Sigmoid colon (tissue), 7 donors: ENCODE results near the gene IQGAP2. TPM values are rescaled to one million over a fixed set of nuclear protein-coding genes. Genes with fewer than 3 reads are reported as not detected.

Source experiments
- DNase-seq: peaks from one replicate; pipeline ENCODE4 v3.0.0-alpha.2; 2019
- H3K27ac ChIP-seq, 4 donors: fragments of 200-600 bp; sonication (generic); one replicate each; pipeline ENCODE4 v1.5.1; 2016 to 2019; ENCODE audit warnings: mild to moderate bottlenecking in 1 of 4
- H3K27me3 ChIP-seq, 3 donors: fragments of 200-600 bp; sonication (generic); one replicate each; pipeline ENCODE4 v1.5.1; 2019; ENCODE audit warnings: mild to moderate bottlenecking in 1 of 3
- H3K36me3 ChIP-seq, 4 donors: fragments of 200-600 bp; sonication (generic); one replicate each; pipeline ENCODE4 v1.5.1; 2016 to 2019
- H3K4me1 ChIP-seq, 4 donors: fragments of 200-600 bp; sonication (generic); one replicate each; pipeline ENCODE4 v1.5.1; 2017 to 2019
- H3K4me3 ChIP-seq, 4 donors: fragments of 200-600 bp; sonication (generic); one replicate each; pipeline ENCODE4 v1.5.1; 2017 to 2019; ENCODE audit warnings: mild to moderate bottlenecking in 2 of 4, moderate library complexity in 1 of 4
- H3K9me3 ChIP-seq, 4 donors: fragments of 200-600 bp in 3 of 4; sonication (generic) in 3 of 4; one replicate each; pipeline versions ENCODE4 v1.5.1 to v1.6.1; 2013 to 2019
- CTCF ChIP-seq, 4 experiments: fragments of 450-650 bp in 3 of 4; fragments of 200-600 bp in 1 of 4; IDR thresholded peaks; one replicate each; pipeline ENCODE4 v1.5.1; 2016 to 2019; ENCODE audit warnings: antibody characterized with exemption in 4 of 4, mild to moderate bottlenecking in 3 of 4, moderate library complexity in 2 of 4
- EP300 ChIP-seq, 4 donors: sonication (generic); formaldehyde crosslinking; IDR thresholded peaks; one replicate each; pipeline ENCODE4 v1.6.1; 2017; ENCODE audit warnings: antibody characterized with exemption in 4 of 4
- POLR2A ChIP-seq, 2 donors: fragments of 450-650 bp; IDR thresholded peaks; one replicate each; pipeline ENCODE4 v1.6.1; 2016; ENCODE audit warnings: antibody characterized with exemption in 2 of 2, mild to moderate bottlenecking in 2 of 2, moderate library complexity in 2 of 2
- POLR2AphosphoS5 ChIP-seq, 4 donors: sonication (generic); formaldehyde crosslinking; IDR thresholded peaks; one replicate each; pipeline ENCODE4 v1.6.1; 2017; ENCODE audit warnings: antibody characterized with exemption in 4 of 4
- WGBS, 2 donors: extraction: QIAGEN DNeasy Blood & Tissue Kit; methylation state at CpG; one replicate each; pipeline ENCODE4 v1.1.7; 2013; 5-methylcytosine and 5-hydroxymethylcytosine counted together
- intact Hi-C: fragments of 100-400 bp; cut with DNase I; formaldehyde crosslinking; loops from one replicate; pipeline ENCODE4 v1.15.1; 2023
- polyA plus RNA-seq, 3 donors: library from polyadenylated mRNA; stranded (reverse); fragments of 200-250 nt; gene quantifications; one replicate each; pipeline ENCODE4 v1.2.3, GENCODE V29; 2013
- total RNA-seq, 4 donors: library from RNA; depleted of rRNA; stranded (reverse); fragments of >200 nt; gene quantifications; one replicate each; pipeline ENCODE4 v1.1.0, GENCODE V29; 2016
- donor health status: healthy with polysubstance abuse.
- donor health status: Bipolar disorder and iron deficiency.
- donor health status: healthy.

Gene IQGAP2
- total and polyA plus RNA-seq, 7 donors: 15.0 to 85.3 (median 24.6) TPM

DNA sequence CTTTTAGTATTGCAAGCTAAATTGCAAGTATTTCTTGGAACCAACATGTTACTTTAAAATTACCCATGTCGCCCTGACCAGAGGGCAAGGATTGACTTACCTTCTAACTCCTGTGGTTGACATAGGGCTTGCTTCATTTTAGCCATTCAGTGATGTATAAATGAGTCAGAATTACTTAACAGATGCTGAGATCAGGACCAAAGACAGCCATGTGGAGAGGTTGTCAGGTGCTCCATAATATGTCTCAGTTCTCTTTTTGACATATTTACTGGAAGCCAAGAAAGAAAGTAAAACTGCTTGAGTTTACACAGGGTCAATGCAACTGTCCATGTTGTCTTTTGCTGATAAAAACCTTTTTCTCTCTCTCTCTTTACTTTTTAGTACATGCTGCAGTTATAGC lies 186.9 kb downstream of the IQGAP2 start:
- H3K27me3 ChIP-seq: no peaks in the 10 kb centered on the region
- no peaks in the 10 kb centered on the region for H3K36me3 ChIP-seq
- intact Hi-C loops: no loop called here
- TF ChIP-seq POLR2A (IDR thresholded peaks at IDR 0.05): no peak
- TF ChIP-seq POLR2AphosphoS5 (IDR thresholded peaks at IDR 0.05): no peak
- no peak for TF ChIP-seq CTCF (IDR thresholded peaks at IDR 0.05)
- TF ChIP-seq EP300 (IDR thresholded peaks at IDR 0.05): no peak
- H3K27ac ChIP-seq: no peak overlapping the region
- WGBS, 2 donors: 94 to 97% methylated on average over 1 of the region's 1 CpG
- H3K4me1 ChIP-seq: no peaks in the 10 kb centered on the region
- no peaks in the 10 kb centered on the region for H3K9me3 ChIP-seq
- H3K4me3 ChIP-seq: no peak overlapping the region
- DNase-seq: no peak

GRCh38 chr5:76591366-76591765 lies 188.3 kb downstream of the IQGAP2 start:
- WGBS, 2 donors: 93 to 98% methylated on average over 3 of the region's 3 CpGs
- no peak for TF ChIP-seq POLR2AphosphoS5 (IDR thresholded peaks at IDR 0.05)
- no peak for TF ChIP-seq CTCF (IDR thresholded peaks at IDR 0.05)
- no peak for TF ChIP-seq POLR2A (IDR thresholded peaks at IDR 0.05)
- TF ChIP-seq EP300 (IDR thresholded peaks at IDR 0.05): no peak

GRCh38 chr5:76592692-76593091 lies 189.6 kb downstream of the IQGAP2 start:
- Histone ChIP-seq H3K4me3 (no peak overlapping the region), H3K9me3 (no peaks in the 10 kb centered on the region), H3K27ac (no peak overlapping the region), H3K27me3 (no peaks in the 10 kb centered on the region), H3K36me3 (no peaks in the 10 kb centered on the region), H3K4me1 (no peaks in the 10 kb centered on the region)
- no peak for TF ChIP-seq POLR2AphosphoS5 (IDR thresholded peaks at IDR 0.05)
- no peak for TF ChIP-seq CTCF (IDR thresholded peaks at IDR 0.05)
- no peak for TF ChIP-seq POLR2A (IDR thresholded peaks at IDR 0.05)
- no peak for TF ChIP-seq EP300 (IDR thresholded peaks at IDR 0.05)
- 71 to 93% methylated on average over 3 of the region's 3 CpGs for WGBS, 2 donors
- no peak for DNase-seq
- intact Hi-C loops: no loop called here

More at GRCh38 chr5:76591366-76591765, 188.3 kb downstream of the IQGAP2 start:
- DNase-seq: no peak
- Histone ChIP-seq H3K27me3 (no peaks in the 10 kb centered on the region), H3K4me1 (no peaks in the 10 kb centered on the region), H3K36me3 (no peaks in the 10 kb centered on the region), H3K9me3 (no peaks in the 10 kb centered on the region), H3K4me3 (no peak overlapping the region), H3K27ac (no peak overlapping the region)
- intact Hi-C loops: no loop called here

DNA sequence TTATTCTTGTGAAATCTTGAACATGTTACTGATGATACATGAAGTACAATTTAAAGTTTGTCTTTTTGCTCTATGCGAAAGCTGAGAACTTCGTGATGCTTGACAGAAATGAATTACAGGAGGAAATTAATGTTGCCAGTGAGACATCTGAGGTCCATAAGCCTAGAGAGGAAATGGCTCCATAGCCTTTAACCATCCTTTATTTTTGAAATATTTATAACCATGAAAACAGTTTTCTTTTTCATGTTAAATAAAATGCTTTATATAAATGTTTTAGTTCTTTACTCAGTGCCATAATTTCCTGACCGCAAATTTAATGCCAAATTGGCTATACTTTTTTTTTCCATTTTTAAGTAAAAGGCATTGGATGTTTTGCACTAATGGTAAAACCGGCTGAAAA lies 191.0 kb downstream of the IQGAP2 start:
- no peak overlapping the region for H3K4me3 ChIP-seq
- no peak overlapping the region for H3K27ac ChIP-seq
- H3K27me3 ChIP-seq: no peaks in the 10 kb centered on the region
- no peak for DNase-seq
- no peak for TF ChIP-seq POLR2AphosphoS5 (IDR thresholded peaks at IDR 0.05)
- no peak for TF ChIP-seq CTCF (IDR thresholded peaks at IDR 0.05)
- no peak for TF ChIP-seq EP300 (IDR thresholded peaks at IDR 0.05)
- TF ChIP-seq POLR2A (IDR thresholded peaks at IDR 0.05): no peak
- intact Hi-C loops: no loop called here
- H3K36me3 ChIP-seq: no peaks in the 10 kb centered on the region
- no peaks in the 10 kb centered on the region for H3K4me1 ChIP-seq
- no peaks in the 10 kb centered on the region for H3K9me3 ChIP-seq
- 79 to 98% methylated on average over 4 of the region's 4 CpGs for WGBS, 2 donors

GRCh38 chr5:76595755-76596481 lies 192.8 kb downstream of the IQGAP2 start:
- WGBS, 2 donors: 84 to 94% methylated on average over 3 of the region's 3 CpGs
- no peak for DNase-seq
- Histone ChIP-seq H3K27me3 (no peaks in the 10 kb centered on the region), H3K27ac (no peak overlapping the region), H3K36me3 (no peaks in the 10 kb centered on the region), H3K4me3 (no peak overlapping the region), H3K4me1 (no peaks in the 10 kb centered on the region), H3K9me3 (no peaks in the 10 kb centered on the region)
- intact Hi-C loops: no loop called here
- TF ChIP-seq POLR2A (IDR thresholded peaks at IDR 0.05): no peak
- TF ChIP-seq POLR2AphosphoS5 (IDR thresholded peaks at IDR 0.05): no peak
- no peak for TF ChIP-seq CTCF (IDR thresholded peaks at IDR 0.05)
- TF ChIP-seq EP300 (IDR thresholded peaks at IDR 0.05): no peak
